HL-60 (cell line): ENCODE data around the gene LPIN3.

Experiments
- DNase-seq, 2 experiments: peaks; one replicate each; pipeline ENCODE4 v3.0.0-alpha.2; 2010 to 2020; ENCODE audit warnings: low read depth in 1 of 2, low spot score in 1 of 2
- H3K27ac ChIP-seq: fragments of 250-450 bp; sonication (Bioruptor Pico); replicated peaks from 2 replicates; pipeline ENCODE4 v1.5.1; 2020; ENCODE audit warnings: mild to moderate bottlenecking, moderate library complexity
- H3K27me3 ChIP-seq: fragments of 250-450 bp; sonication (Bioruptor Pico); 2 replicates; pipeline ENCODE4 v1.5.1; 2021; ENCODE audit warnings: mild to moderate bottlenecking, moderate library complexity; ENCODE audit not compliant: insufficient read depth, poor library complexity, severe bottlenecking
- H3K4me3 ChIP-seq: replicated peaks from 2 replicates; pipeline ENCODE4 v1.5.1; 2011; ENCODE audit warnings: mild to moderate bottlenecking, control low read depth, low read length; ENCODE audit not compliant: insufficient read depth
- CTCF ChIP-seq: IDR thresholded peaks from one replicate; pipeline ENCODE4 v1.5.1; 2011; ENCODE audit warnings: low read length, control low read depth, inconsistent platforms; ENCODE audit not compliant: insufficient read depth
- GABPA ChIP-seq: IDR thresholded peaks from 2 replicates; pipeline ENCODE4 v1.6.1; 2012; ENCODE audit warnings: low read depth
- POLR2AphosphoS5 ChIP-seq: IDR thresholded peaks from 2 replicates; pipeline ENCODE4 v1.6.1; 2012; ENCODE audit warnings: low read depth
- REST ChIP-seq: IDR thresholded peaks from 2 replicates; pipeline ENCODE4 v1.6.1; 2012; ENCODE audit warnings: low read depth; ENCODE audit not compliant: insufficient replicate concordance
- SPI1 ChIP-seq: IDR thresholded peaks from 2 replicates; pipeline ENCODE4 v1.6.1; 2012; ENCODE audit warnings: low read depth, mild to moderate bottlenecking, borderline replicate concordance

Gene LPIN3

GRCh38 chr20:41390889-41391288 is 50.3 kb downstream of the LPIN3 start:
- TF ChIP-seq REST (no peak), SPI1 (no peak), CTCF (no peak), GABPA (no peak)
- H3K27ac ChIP-seq: no peak overlapping the region
- H3K27me3 ChIP-seq: no peaks in the 10 kb centered on the region
- H3K4me3 ChIP-seq: no peak overlapping the region
- DNase-seq: no peak

GRCh38 chr20:41391587-41392001 is 51.0 kb downstream of the LPIN3 start:
- DNase-seq: no peak
- Histone ChIP-seq H3K4me3 (no peak overlapping the region), H3K27ac (no peak overlapping the region), H3K27me3 (no peaks in the 10 kb centered on the region)
- TF ChIP-seq POLR2AphosphoS5 (no peak), CTCF (no peak), REST (no peak), GABPA (no peak)

- no peak overlapping the region for H3K4me3 ChIP-seq
- no peak for TF ChIP-seq CTCF
- no peak for TF ChIP-seq REST
- no peak for TF ChIP-seq SPI1
- TF ChIP-seq GABPA: no peak
- TF ChIP-seq POLR2AphosphoS5: no peak
Observed at GRCh38 chr20:41392295-41392694, 51.7 kb downstream of the LPIN3 start.

More at GRCh38 chr20:41392295-41392694, 51.7 kb downstream of the LPIN3 start:
- no peak overlapping the region for H3K27ac ChIP-seq
- no peak for DNase-seq
- no peaks in the 10 kb centered on the region for H3K27me3 ChIP-seq
